ENCODE data around the gene IL1F10.

DNA sequence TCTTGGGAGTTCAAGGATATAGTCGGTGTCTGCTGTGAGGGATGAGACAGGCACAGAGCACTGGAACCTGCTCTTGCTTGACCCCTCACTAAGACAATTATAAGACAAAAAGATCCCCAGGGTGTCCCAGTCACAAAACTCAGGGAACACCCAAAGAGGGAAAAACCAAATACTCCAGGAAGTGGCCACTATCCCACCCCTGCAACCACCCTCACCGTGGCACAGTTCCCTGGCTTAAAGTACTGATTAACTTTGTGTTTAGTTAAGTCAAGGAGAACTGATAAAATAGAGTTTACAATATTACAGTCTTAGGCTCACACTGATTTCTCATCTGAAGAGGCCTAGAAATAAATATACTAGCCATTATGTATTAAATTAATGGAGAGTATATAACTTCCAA lies 28.6 kb upstream of the IL1F10 start:
- TF ChIP-seq, protein P1, sequence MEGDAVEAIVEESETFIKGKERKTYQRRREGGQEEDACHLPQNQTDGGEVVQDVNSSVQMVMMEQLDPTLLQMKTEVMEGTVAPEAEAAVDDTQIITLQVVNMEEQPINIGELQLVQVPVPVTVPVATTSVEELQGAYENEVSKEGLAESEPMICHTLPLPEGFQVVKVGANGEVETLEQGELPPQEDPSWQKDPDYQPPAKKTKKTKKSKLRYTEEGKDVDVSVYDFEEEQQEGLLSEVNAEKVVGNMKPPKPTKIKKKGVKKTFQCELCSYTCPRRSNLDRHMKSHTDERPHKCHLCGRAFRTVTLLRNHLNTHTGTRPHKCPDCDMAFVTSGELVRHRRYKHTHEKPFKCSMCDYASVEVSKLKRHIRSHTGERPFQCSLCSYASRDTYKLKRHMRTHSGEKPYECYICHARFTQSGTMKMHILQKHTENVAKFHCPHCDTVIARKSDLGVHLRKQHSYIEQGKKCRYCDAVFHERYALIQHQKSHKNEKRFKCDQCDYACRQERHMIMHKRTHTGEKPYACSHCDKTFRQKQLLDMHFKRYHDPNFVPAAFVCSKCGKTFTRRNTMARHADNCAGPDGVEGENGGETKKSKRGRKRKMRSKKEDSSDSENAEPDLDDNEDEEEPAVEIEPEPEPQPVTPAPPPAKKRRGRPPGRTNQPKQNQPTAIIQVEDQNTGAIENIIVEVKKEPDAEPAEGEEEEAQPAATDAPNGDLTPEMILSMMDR (IDR thresholded peaks at IDR 0.05), result no peak
- no peak for TF ChIP-seq POLR2AphosphoS5 (IDR thresholded peaks at IDR 0.05)
- TF ChIP-seq POLR2A (IDR thresholded peaks at IDR 0.05), result no peak
